ENCODE data around the gene DFFB. TPM values are rescaled to one million over a fixed set of nuclear protein-coding genes. Genes with fewer than 3 reads are reported as not detected.

Gene DFFB
- total RNA-seq, 1 donor: 3.6 TPM

DNA sequence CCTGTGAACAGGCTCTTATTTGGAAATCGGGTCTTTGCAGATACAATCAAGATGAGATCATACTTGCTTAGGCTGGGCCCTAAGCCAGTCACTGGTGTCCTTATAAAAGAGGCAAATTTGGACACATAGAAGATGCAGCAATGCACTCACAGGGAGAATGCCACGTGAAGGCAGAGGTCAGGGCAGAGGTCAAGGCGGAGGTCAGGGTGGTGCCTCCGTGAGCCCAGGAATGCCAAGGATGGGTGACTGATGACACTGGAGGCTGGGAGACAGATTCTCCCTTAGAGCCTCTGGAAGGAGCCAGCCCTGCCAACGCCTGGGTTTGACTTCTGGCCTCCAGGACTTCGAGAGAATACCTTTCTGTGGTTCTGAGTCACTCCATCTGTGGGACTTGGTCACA, 65.6 kb downstream of the DFFB start:
- no peak overlapping the region for H3K4me3 ChIP-seq (ENCODE audit: low read depth, low read length)
- DNase-seq (ENCODE audit: low read depth): no peak
- TF ChIP-seq, protein P1, sequence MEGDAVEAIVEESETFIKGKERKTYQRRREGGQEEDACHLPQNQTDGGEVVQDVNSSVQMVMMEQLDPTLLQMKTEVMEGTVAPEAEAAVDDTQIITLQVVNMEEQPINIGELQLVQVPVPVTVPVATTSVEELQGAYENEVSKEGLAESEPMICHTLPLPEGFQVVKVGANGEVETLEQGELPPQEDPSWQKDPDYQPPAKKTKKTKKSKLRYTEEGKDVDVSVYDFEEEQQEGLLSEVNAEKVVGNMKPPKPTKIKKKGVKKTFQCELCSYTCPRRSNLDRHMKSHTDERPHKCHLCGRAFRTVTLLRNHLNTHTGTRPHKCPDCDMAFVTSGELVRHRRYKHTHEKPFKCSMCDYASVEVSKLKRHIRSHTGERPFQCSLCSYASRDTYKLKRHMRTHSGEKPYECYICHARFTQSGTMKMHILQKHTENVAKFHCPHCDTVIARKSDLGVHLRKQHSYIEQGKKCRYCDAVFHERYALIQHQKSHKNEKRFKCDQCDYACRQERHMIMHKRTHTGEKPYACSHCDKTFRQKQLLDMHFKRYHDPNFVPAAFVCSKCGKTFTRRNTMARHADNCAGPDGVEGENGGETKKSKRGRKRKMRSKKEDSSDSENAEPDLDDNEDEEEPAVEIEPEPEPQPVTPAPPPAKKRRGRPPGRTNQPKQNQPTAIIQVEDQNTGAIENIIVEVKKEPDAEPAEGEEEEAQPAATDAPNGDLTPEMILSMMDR (IDR thresholded peaks at IDR 0.05; ENCODE audit: insufficient read depth, low read length): no peak

DNA sequence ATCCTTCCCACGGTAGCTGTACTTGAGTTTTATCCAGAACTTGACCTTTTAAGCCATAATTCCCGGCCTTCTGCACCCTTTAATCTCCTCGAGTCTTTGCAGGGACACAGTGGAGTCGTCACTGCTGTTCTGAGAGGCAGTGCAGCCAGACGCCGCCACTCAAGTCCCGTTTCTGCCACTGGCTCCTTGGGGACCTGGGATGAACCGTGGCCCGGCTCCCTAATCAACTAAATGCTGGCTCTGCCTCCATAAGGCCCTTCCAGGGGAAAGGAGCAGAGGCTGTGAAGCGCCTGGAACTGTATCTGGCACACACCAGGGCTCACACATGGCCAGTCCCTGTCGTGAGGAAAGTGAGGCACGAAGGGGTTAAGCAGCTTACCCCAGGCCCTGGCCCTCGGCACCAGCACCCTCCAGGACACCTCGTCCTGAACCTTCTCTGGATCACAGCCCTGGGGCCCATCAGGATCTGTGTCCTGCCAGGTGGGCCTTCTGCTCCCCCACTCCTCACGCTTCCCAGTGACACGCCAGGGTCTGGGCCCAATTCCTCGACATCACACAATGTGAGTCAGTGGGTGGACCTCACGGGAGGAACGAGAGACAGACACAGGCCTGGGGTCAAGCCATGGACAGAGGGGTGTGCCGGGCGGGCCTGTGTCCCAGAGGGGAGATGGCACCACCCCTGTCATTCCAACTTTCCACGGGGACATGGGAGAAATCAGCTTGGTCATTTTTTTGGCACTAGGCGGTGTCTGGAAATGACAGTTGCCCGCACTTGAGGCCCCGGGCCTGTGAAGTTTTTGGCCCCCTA, 66.3 kb downstream of the DFFB start:
- TF ChIP-seq, protein P1 (IDR thresholded peaks at IDR 0.05; ENCODE audit: insufficient read depth, low read length): no peak
- no peak overlapping the region for H3K4me3 ChIP-seq (ENCODE audit: low read depth, low read length)
- DNase-seq (ENCODE audit: low read depth): no peak

DNA sequence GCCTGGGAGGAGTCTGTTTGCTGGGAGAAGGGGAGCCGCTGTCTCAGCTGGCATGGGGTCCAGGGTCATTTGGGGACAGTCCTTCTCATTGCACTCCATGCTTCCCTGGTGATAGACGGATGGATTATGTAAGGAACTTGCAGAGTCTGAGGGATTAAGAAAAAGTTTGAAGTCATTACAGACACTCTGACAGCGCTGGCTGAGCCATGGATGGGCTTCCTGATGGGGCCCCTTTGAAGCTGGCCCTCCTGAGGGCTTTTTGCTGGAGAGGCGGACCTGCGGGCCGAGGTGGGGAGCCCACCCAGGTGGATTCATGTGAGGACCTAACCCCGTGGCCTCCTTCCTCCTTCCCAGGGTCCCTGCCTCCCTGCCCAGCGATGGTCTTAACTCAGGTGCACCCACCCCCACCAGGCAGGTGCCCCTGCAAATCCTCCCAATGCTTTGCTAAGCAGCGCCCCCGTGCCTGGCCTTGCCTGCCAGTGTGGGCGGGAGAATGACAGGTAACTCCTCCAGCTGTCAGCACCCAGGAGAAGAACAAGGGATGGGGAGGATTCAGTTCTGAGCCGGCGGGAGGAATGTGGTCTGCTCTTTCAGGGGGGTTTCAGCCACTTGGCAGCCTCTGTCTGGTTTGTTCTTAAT, 67.0 kb downstream of the DFFB start:
- DNase-seq (ENCODE audit: low read depth): no peak
- H3K4me3 ChIP-seq (ENCODE audit: low read depth, low read length): no peak overlapping the region
- TF ChIP-seq, protein P1 (IDR thresholded peaks at IDR 0.05; ENCODE audit: insufficient read depth, low read length): no peak

DNA sequence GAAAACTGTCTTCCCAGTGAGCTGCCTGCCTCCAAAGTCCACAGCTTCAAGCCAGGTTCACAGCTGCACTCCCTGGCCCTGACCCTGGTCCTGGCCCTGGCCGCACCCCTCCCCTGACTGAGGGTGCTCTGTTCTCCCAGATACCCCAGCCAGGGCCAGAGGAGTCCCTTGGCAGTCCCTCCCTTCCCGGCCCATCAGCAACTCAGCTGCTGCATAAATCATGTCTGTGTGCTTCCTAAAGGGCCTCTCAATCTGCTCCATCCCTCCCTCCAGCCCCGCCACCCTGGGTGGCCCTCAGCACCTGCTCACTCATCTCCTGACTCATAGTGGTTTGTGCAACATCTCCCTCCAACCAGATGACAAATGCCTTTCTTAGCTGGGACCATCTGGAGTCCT, 67.5 kb downstream of the DFFB start:
- TF ChIP-seq, protein P1 (IDR thresholded peaks at IDR 0.05; ENCODE audit: insufficient read depth, low read length): no peak
- DNase-seq (ENCODE audit: low read depth): no peak
- H3K4me3 ChIP-seq (ENCODE audit: low read depth, low read length): no peak overlapping the region

DNA sequence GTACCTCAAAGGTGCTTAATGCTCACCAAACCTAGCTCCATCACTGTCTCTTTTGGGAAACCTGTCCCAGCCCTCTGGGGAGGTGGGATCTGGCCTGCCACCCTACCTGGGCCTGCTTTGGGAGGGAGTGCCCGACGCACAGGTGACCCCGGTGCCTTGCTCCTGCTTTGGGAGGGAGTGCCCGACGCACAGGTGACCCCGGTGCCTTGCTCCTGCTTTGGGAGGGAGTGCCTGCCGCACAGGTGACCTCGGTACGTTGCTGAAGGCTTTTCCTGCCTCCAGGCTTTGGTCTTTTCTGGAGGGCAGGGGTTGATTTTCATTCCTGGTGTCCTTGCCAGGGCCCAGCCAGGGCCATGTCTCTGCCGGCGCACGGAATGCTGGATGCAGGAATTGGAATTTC, 68.0 kb downstream of the DFFB start:
- no peak for DNase-seq (ENCODE audit: low read depth)
- no peak overlapping the region for H3K4me3 ChIP-seq (ENCODE audit: low read depth, low read length)
- TF ChIP-seq, protein P1 (IDR thresholded peaks at IDR 0.05; ENCODE audit: insufficient read depth, low read length): no peak

DNA sequence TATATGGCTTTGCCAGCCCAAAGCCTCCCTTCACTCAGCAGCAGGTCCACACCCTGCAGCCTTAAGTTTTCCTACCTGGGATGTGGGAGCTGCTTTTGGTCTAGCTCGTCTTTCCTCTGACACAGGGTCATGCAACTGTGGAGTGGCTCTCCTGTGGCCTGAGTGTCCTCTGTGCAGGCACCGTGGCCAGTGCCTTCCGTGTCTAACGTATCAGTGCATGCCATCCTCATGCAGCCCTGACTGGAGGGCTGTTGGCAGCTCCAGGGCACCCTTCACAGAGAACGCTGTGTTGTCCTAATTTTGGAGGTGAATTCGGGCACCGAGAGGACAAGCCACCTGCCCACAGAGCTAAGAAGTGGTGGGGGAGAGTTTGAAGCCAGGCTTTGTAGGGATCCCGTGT, 68.5 kb downstream of the DFFB start:
- H3K4me3 ChIP-seq (ENCODE audit: low read depth, low read length): no peak overlapping the region
- no peak for DNase-seq (ENCODE audit: low read depth)
- TF ChIP-seq, protein P1 (IDR thresholded peaks at IDR 0.05; ENCODE audit: insufficient read depth, low read length): no peak
